ENCODE results near the gene PRODH2. TPM values are rescaled to one million over a fixed set of nuclear protein-coding genes. Genes with fewer than 3 reads are reported as not detected.
A peak's percentile ranks its signal among the peaks of the same experiment; 100 is the strongest.

Gene PRODH2
- total RNA-seq, 1 experiment from 2014 or later = not detected

DNA sequence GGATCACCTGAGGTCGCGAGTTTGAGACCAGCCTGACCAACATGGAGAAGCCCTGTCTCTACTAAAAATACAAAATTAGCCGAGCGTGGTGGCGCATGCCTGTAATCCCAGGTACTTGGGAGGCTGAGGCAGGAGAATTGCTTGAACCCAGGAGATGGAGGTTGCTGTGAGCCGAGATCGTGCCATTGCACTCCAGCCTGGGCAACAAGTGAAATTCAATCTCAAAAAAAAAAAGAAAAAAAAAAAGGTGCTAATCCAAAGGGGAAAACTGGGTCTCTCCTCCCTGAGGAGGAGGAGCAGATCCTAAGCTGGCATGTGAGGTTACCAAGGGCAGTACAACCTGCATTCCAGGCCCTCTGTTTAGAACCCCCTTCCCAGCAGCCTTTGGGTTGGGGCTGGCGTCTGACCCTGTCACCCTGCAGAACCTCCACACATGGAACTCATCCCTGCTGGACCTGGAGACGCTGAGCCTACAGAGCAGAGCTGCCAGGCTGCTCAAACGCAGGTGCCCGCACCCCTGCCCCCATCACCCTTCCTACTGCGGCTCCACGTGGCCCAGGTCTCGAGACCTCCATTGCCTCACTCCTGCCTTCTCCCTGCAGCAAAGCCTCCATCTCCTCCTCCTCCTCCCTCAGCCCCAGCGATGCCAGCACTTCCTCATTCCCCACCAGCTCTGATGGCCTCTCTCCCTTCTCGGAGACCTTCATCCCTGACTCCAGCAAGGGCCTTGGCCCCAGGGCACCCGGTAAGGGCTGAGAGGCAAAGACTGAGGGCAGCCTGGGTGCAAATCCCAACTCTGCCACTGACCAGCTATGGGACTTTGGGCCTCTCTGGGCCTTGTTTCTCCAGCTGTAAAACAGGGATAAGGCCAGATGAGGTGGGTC lies 48.0 kb downstream of the PRODH2 start:
- H2AFZ ChIP-seq = no peak overlapping the region
- no peaks in the 10 kb centered on the region for H3K9me2 ChIP-seq (ENCODE audit: insufficient read depth)
- no peak for DNase-seq
- H3K9me3 ChIP-seq (ENCODE audit: insufficient read depth, low read depth) = no peaks in the 10 kb centered on the region
- ChIA-PET CTCF (no interaction called here), POLR2A (ENCODE audit: unreplicated experiment) (no interaction called here)
- H3K27me3 ChIP-seq (ENCODE audit: insufficient read depth, low read depth) = no peaks in the 10 kb centered on the region
- no peaks in the 10 kb centered on the region for H3K4me1 ChIP-seq (replicated peaks; ENCODE audit: insufficient read depth)
- H3K36me3 ChIP-seq (ENCODE audit: low read depth) = no peaks in the 10 kb centered on the region; the same call in 1 of the 2 replicates
- H3K4me3 ChIP-seq = no peak overlapping the region
- no peak overlapping the region for H3K27ac ChIP-seq
- H4K20me1 ChIP-seq (ENCODE audit: insufficient read depth) = no peaks in the 10 kb centered on the region; the same call in 1 of the 2 replicates
- no TSS peak for BruUV-seq (replicated peaks)
- no peak overlapping the region for H3K4me2 ChIP-seq
- intact Hi-C loops (cut with micrococcal nuclease; ENCODE audit: unreplicated experiment) = no loop called here
- TF ChIP-seq, protein P1, sequence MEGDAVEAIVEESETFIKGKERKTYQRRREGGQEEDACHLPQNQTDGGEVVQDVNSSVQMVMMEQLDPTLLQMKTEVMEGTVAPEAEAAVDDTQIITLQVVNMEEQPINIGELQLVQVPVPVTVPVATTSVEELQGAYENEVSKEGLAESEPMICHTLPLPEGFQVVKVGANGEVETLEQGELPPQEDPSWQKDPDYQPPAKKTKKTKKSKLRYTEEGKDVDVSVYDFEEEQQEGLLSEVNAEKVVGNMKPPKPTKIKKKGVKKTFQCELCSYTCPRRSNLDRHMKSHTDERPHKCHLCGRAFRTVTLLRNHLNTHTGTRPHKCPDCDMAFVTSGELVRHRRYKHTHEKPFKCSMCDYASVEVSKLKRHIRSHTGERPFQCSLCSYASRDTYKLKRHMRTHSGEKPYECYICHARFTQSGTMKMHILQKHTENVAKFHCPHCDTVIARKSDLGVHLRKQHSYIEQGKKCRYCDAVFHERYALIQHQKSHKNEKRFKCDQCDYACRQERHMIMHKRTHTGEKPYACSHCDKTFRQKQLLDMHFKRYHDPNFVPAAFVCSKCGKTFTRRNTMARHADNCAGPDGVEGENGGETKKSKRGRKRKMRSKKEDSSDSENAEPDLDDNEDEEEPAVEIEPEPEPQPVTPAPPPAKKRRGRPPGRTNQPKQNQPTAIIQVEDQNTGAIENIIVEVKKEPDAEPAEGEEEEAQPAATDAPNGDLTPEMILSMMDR (conservative IDR thresholded peaks at IDR 0.05) = no peak
- no peak for TF ChIP-seq EZH2 (IDR thresholded peaks at IDR 0.05; ENCODE audit: low read depth)
- H3F3A ChIP-seq (ENCODE audit: insufficient read depth, low read depth) = peaks cover 13% of the 10 kb centered on the region
- H3K79me2 ChIP-seq (ENCODE audit: low read depth) = peaks cover 7% of the 10 kb centered on the region

DNA sequence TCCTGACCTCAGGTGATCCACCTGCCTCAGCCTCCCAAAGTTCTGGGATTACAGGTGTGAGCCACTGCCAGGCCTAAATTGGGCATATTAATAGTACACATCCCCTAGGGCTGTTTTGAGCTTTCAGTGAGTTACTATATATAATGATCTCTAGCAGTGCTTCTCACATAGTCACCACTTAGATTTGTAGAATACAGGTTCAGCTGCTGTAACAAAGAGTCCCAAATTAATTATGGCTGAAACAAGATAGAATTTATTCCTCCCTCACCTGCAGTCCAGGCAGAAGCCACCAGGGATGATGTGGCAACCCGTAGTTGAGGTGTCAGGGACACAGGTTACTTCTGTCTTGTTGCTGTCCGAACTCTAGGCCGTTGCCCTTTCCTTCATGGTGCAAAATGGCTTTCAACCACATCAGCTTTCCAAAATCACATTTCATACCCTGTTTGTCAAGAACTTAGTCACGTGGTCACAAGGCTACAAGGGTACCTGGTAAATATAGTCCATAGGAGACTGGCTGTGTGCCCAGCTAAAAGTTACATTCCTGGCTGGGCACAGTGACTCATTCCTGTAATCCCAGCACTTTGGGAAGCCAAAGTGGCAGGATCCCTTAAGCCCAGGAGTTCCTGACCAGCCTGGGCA lies 51.8 kb downstream of the PRODH2 start:
- no TSS peak for BruUV-seq (replicated peaks)
- no peak for DNase-seq
- Histone ChIP-seq H4K20me1 (ENCODE audit: insufficient read depth) (peaks cover 4% of the 10 kb centered on the region), H3K9me2 (ENCODE audit: insufficient read depth) (no peaks in the 10 kb centered on the region), H3K4me1 (replicated peaks; ENCODE audit: insufficient read depth) (peaks cover 13% of the 10 kb centered on the region), H2AFZ (no peak overlapping the region), H3K79me2 (ENCODE audit: low read depth) (peaks cover 19% of the 10 kb centered on the region), H3K36me3 (ENCODE audit: low read depth) (no peaks in the 10 kb centered on the region; the same call in 1 of the 2 replicates), H3F3A (ENCODE audit: insufficient read depth, low read depth) (peaks cover 19% of the 10 kb centered on the region), H3K4me2 (no peak overlapping the region), H3K9me3 (ENCODE audit: insufficient read depth, low read depth) (no peaks in the 10 kb centered on the region), H3K4me3 (no peak overlapping the region), H3K27ac (no peak overlapping the region), H3K27me3 (ENCODE audit: insufficient read depth, low read depth) (no peaks in the 10 kb centered on the region)
- intact Hi-C loops (cut with micrococcal nuclease; ENCODE audit: unreplicated experiment) = no loop called here
- TF ChIP-seq EZH2 (IDR thresholded peaks at IDR 0.05; ENCODE audit: low read depth) = no peak
- TF ChIP-seq, protein P1 (conservative IDR thresholded peaks at IDR 0.05) = no peak
- ChIA-PET CTCF (no interaction called here), POLR2A (ENCODE audit: unreplicated experiment) (interaction anchor here (0.5 to 0.6 kb wide), 2 partner anchors 13 to 58 kb away, joined by 3 to 14 read pairs; no protein-coding TSS in a partner anchor)

DNA sequence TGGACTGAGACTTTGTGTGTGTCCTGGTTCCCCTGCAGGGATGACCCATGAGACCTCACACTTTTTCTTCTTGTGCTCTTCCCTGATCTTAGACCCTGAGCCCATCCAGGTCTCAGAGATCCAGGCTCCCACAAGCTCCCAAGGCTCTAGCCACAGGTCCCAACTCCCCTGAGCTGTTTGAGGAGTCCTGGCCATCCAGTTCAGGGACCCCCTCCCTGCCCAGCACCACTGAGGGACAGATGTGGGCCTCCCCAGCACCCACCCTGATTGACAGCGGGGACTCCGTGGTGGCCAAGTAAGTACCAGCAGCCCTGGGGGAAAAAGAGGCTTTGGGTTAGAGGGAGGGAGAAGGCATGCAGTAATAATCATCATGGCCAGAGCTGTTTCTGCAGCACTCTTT lies 52.9 kb downstream of the PRODH2 start:
- Histone ChIP-seq H3K79me2 (ENCODE audit: low read depth) (peaks cover 19% of the 10 kb centered on the region), H3K27me3 (ENCODE audit: insufficient read depth, low read depth) (no peaks in the 10 kb centered on the region), H3K9me3 (ENCODE audit: insufficient read depth, low read depth) (no peaks in the 10 kb centered on the region), H3K4me1 (replicated peaks; ENCODE audit: insufficient read depth) (peaks cover 13% of the 10 kb centered on the region), H3K9me2 (ENCODE audit: insufficient read depth) (no peaks in the 10 kb centered on the region), H3K4me3 (0 out of 2 replicates have a peak overlapping the region, but pooled peaks have one; percentile 67), H3K36me3 (ENCODE audit: low read depth) (no peaks in the 10 kb centered on the region; the same call in 1 of the 2 replicates), H3F3A (ENCODE audit: insufficient read depth, low read depth) (peaks cover 19% of the 10 kb centered on the region), H2AFZ (no peak overlapping the region), H4K20me1 (ENCODE audit: insufficient read depth) (peaks cover 4% of the 10 kb centered on the region; the same call in 1 of the 2 replicates), H3K27ac (no peak overlapping the region), H3K4me2 (peak overlapping the region; percentile 75; the same call in 1 of the 2 replicates)
- CTCF ChIA-PET = no interaction called here
- BruUV-seq (replicated peaks) = no TSS peak
- POLR2A ChIA-PET (ENCODE audit: unreplicated experiment) = no interaction called here
- intact Hi-C loops (cut with micrococcal nuclease; ENCODE audit: unreplicated experiment) = loop anchor here (2.0 kb wide), 1 partner anchor 19 kb away; no protein-coding TSS in a partner anchor
- DNase-seq = no peak
- TF ChIP-seq EZH2 (IDR thresholded peaks at IDR 0.05; ENCODE audit: low read depth) = no peak
